ENCODE results near the gene TAL2. TPM values are rescaled to one million over a fixed set of nuclear protein-coding genes. Genes with fewer than 3 reads are reported as not detected.

Gene TAL2
- polyA plus RNA-seq, 1 of the 3 experiments (the other 2 are of a cell fraction), result 0.15 TPM

GRCh38 chr9:105693435-105694189 is 31.4 kb downstream of the TAL2 start:
- Histone ChIP-seq H3K4me3 (ENCODE audit: low read depth in 2 of 2, low read length in 1 of 2) (peak overlapping the region; percentile 88 to 92), H4K20me1 (ENCODE audit: insufficient read depth) (no peaks in the 10 kb centered on the region), H3K79me2 (ENCODE audit: insufficient read depth) (no peaks in the 10 kb centered on the region), H3K4me2 (peak overlapping the region; percentile 93), H3F3A (replicated peaks; ENCODE audit: insufficient read depth) (no peaks in the 10 kb centered on the region), H3K27me3 (ENCODE audit: insufficient read depth) (peaks cover 5% of the 10 kb centered on the region; the same call in 1 of the 2 replicates), H3K4me1 (ENCODE audit: control insufficient read depth in 1 of 2, insufficient read depth in 2 of 2, low read depth in 1 of 2, low read length in 1 of 2) (peaks cover 0 to 9% of the 10 kb centered on the region in 2 experiments; a peak in 2 of 4 replicates), H3K27ac (ENCODE audit: low read depth in 2 of 2, low read length in 1 of 2) (no peak overlapping the region), H3K9ac (peak overlapping the region; percentile 30; the same call in 1 of the 2 replicates), H3K9me2 (no peaks in the 10 kb centered on the region), H2AFZ (ENCODE audit: low read depth) (peak overlapping the region; percentile 91), H3K9me3 (no peaks in the 10 kb centered on the region), H3K36me3 (replicated peaks in 1 of 2; ENCODE audit: control insufficient read depth in 1 of 2, insufficient read depth in 2 of 2, low read length in 1 of 2) (no peaks in the 10 kb centered on the region)
- CTCF ChIA-PET, result interaction anchor here (1.0 to 2.0 kb wide), 3 partner anchors 13 to 25 kb away, joined by 3 to 7 read pairs (median 3); no protein-coding TSS in a partner anchor
- peak; percentile 28 for DNase-seq
- 2% methylated on average over 15 of the region's 15 CpGs for whole genome bisulfite sequencing (ENCODE audit: low lambda C conversion rate)
- POLR2A ChIA-PET, result no interaction called here
- TF ChIP-seq JUND (IDR thresholded peaks at IDR 0.05) (no peak), SIN3A (IDR thresholded peaks at IDR 0.05; ENCODE audit: borderline replicate concordance, low read depth, low read length) (0 out of 2 replicates have a peak, but pooled peaks have one; percentile 4), RFX5 (IDR thresholded peaks at IDR 0.05; ENCODE audit: low read length) (no peak), USF2 (IDR thresholded peaks at IDR 0.05; ENCODE audit: borderline replicate concordance, low read depth, low read length) (no peak), TEAD4 (IDR thresholded peaks at IDR 0.05; ENCODE audit: borderline replicate concordance, insufficient read depth) (no peak)

- Histone ChIP-seq H3K9ac (peak within 1 kb of the TSS; percentile 34; the same call in 1 of the 2 replicates), H3F3A (replicated peaks; ENCODE audit: insufficient read depth) (no peaks in the 10 kb centered on the region), H2AFZ (ENCODE audit: low read depth) (peak within 1 kb of the TSS; percentile 94), H3K27ac (ENCODE audit: low read depth in 2 of 2, low read length in 1 of 2) (no peak within 1 kb of the TSS; a peak in 1 of 4 replicates), H3K9me3 (no peaks in the 10 kb centered on the region), H3K4me2 (peak within 1 kb of the TSS; percentile 93), H3K27me3 (ENCODE audit: insufficient read depth) (peaks cover 5% of the 10 kb centered on the region; the same call in 1 of the 2 replicates), H3K4me3 (ENCODE audit: low read depth in 2 of 2, low read length in 1 of 2) (peak within 1 kb of the TSS; percentile 88 to 92), H4K20me1 (ENCODE audit: insufficient read depth) (no peaks in the 10 kb centered on the region), H3K79me2 (ENCODE audit: insufficient read depth) (no peaks in the 10 kb centered on the region), H3K9me2 (no peaks in the 10 kb centered on the region), H3K36me3 (replicated peaks in 1 of 2; ENCODE audit: control insufficient read depth in 1 of 2, insufficient read depth in 2 of 2, low read length in 1 of 2) (no peaks in the 10 kb centered on the region), H3K4me1 (ENCODE audit: control insufficient read depth in 1 of 2, insufficient read depth in 2 of 2, low read depth in 1 of 2, low read length in 1 of 2) (peaks cover 0 to 9% of the 10 kb centered on the region in 2 experiments; a peak in 2 of 4 replicates)
- ChIA-PET POLR2A (no interaction called here), CTCF (interaction anchor here (1.0 to 2.0 kb wide), 4 partner anchors 13 to 85 kb away, joined by 3 to 7 read pairs (median 4); no protein-coding TSS in a partner anchor)
- 4% methylated on average over 28 of the region's 65 CpGs for WGBS (ENCODE audit: low lambda C conversion rate)
- TF ChIP-seq MXI1 (IDR thresholded peaks at IDR 0.05; ENCODE audit: low read depth, low read length) (0 out of 2 replicates have a peak, but pooled peaks have one; percentile 2), FOXM1 (IDR thresholded peaks at IDR 0.05; ENCODE audit: low read depth) (no peak), CHD2 (IDR thresholded peaks at IDR 0.05; ENCODE audit: low read length, partially characterized antibody) (peak; percentile 20), NRF1 (IDR thresholded peaks at IDR 0.05; ENCODE audit: low read depth, low read length) (peak; percentile 74)
- peak; percentile 97 for DNase-seq
Measured at GRCh38 chr9:105694190-105694847, 32.1 kb downstream of the TAL2 start, which contains the start of gene TMEM38B. Gene TMEM38B (plus strand): TSS chr9:105694541. CDS start chr9:105694661, 120 bp downstream.
